Caki2 (cell line): ENCODE data around the gene CELF5. TPM values are rescaled to one million over a fixed set of nuclear protein-coding genes. Genes with fewer than 3 reads are reported as not detected.

ENCODE experiments used
- DNase-seq: peaks from one replicate; pipeline ENCODE4 v3.0.0-alpha.2; 2015; ENCODE audit warnings: low read depth
- in situ Hi-C: cut with HindIII; loops from 2 replicates; pipeline ENCODE4 v1.10.0; 2016; ENCODE audit warnings: low sequenced_read_pairs, low pct_unique_long_range_greater_than_20kb, mixed read lengths
- total RNA-seq: library from RNA; depleted of rRNA; stranded (reverse); fragments of >200 nt; shearing (Covaris generic); gene quantifications from 2 replicates; pipeline ENCODE4 v1.2.3, GENCODE V29; 2014; ENCODE audit warnings: low replicate concordance; rRNA removed

CELF5 gene
- 0.47 TPM in 1 of 2 replicates, not detected in the other for total RNA-seq

- in situ Hi-C loops = no loop called here
- DNase-seq = no peak
These were observed at the start of gene CELF5 for GRCh38 chr19:3224346-3225168. CELF5 (plus strand) TSS chr19:3224661; CDS start chr19:3224740, 79 bp downstream.

- DNase-seq = peak; percentile 69
- in situ Hi-C loops = no loop called here
These were observed 48.4 kb upstream of the CELF5 start for GRCh38 chr19:3175781-3176714.

GRCh38 chr19:3176715-3177501, 47.6 kb upstream of the CELF5 start:
- peak; percentile 73 for DNase-seq
- in situ Hi-C loops = no loop called here

- DNase-seq = no peak
- in situ Hi-C loops = no loop called here
These were observed 46.0 kb upstream of the CELF5 start, which contains the start of gene S1PR4 for GRCh38 chr19:3178377-3178972. S1PR4 (plus strand) TSS chr19:3178769; CDS start chr19:3178793, 24 bp downstream.

- no peak for DNase-seq
- in situ Hi-C loops = no loop called here
These were observed 45.3 kb upstream of the CELF5 start for GRCh38 chr19:3178973-3179738.

GRCh38 chr19:3179739-3180293, 44.6 kb upstream of the CELF5 start:
- no peak for DNase-seq
- in situ Hi-C loops = no loop called here

GRCh38 chr19:3183721-3184641, 40.5 kb upstream of the CELF5 start:
- in situ Hi-C loops = no loop called here
- no peak for DNase-seq

- DNase-seq = peak; percentile 76
- in situ Hi-C loops = no loop called here
These were observed 39.5 kb upstream of the CELF5 start for GRCh38 chr19:3184847-3185460.

- in situ Hi-C loops = no loop called here
- DNase-seq = peak; percentile 91
These were observed 38.9 kb upstream of the CELF5 start, which contains the start of gene NCLN for GRCh38 chr19:3185461-3186159. NCLN (plus strand) TSS chr19:3185930; CDS start chr19:3186031, 101 bp downstream.

GRCh38 chr19:3186160-3186688, 38.2 kb upstream of the CELF5 start:
- in situ Hi-C loops = no loop called here
- DNase-seq = no peak

- in situ Hi-C loops = no loop called here
- no peak for DNase-seq
These were observed 37.4 kb upstream of the CELF5 start for GRCh38 chr19:3186891-3187661.

- in situ Hi-C loops = no loop called here
- no peak for DNase-seq
These were observed 36.6 kb upstream of the CELF5 start for GRCh38 chr19:3187662-3188511.
